Progenitor cell of endocrine pancreas (in vitro differentiated cells): ENCODE measurements around the gene ARID3B. TPM values are rescaled to one million over a fixed set of nuclear protein-coding genes. Genes with fewer than 3 reads are reported as not detected.
"Not testable (repeated sequence)": the region's sequence is repeated elsewhere in the genome, so short reads cannot be mapped to it uniquely, and the experiment has no call there.

Experiments used
- DNase-seq: peaks from one replicate; pipeline ENCODE4 v3.0.0; 2021; ENCODE audit warnings: low spot score; ENCODE audit not compliant: unreplicated experiment
- H3K27ac Mint-ChIP-seq: 2 replicates; pipeline ENCODE4 v1.8.0; 2021; ENCODE audit warnings: mild to moderate bottlenecking, moderate library complexity, mixed read lengths
- H3K27me3 Mint-ChIP-seq: 2 replicates; pipeline ENCODE4 v1.8.0; 2021; ENCODE audit warnings: mixed read lengths
- H3K36me3 Mint-ChIP-seq: 2 replicates; pipeline ENCODE4 v1.8.0; 2022; ENCODE audit warnings: mixed read lengths; ENCODE audit not compliant: insufficient read depth
- H3K4me1 Mint-ChIP-seq: 2 replicates; pipeline ENCODE4 v1.8.0; 2021; ENCODE audit warnings: low read depth, mixed read lengths
- H3K4me3 Mint-ChIP-seq: 2 replicates; pipeline ENCODE4 v1.8.0; 2021; ENCODE audit warnings: low read depth, mild to moderate bottlenecking, moderate library complexity, mixed read lengths
- H3K9me3 Mint-ChIP-seq: 2 replicates; pipeline ENCODE4 v1.8.0; 2021; ENCODE audit warnings: low read depth, mixed read lengths
- total RNA-seq: library from RNA; stranded (reverse); gene quantifications from 2 replicates; pipeline ENCODE4 v1.2.1, GENCODE V29; 2021
- TF ChIP-seq, protein P1 (sequence below): fragments of 200-600 bp; sonication (generic); IDR thresholded peaks from one replicate; pipeline ENCODE4 v1.5.0; 2021; ENCODE audit warnings: antibody characterized with exemption, mild to moderate bottlenecking; ENCODE audit not compliant: unreplicated experiment

The ARID3B gene
- total RNA-seq, 1 donor from 2014 or later = 81.9 TPM

DNA sequence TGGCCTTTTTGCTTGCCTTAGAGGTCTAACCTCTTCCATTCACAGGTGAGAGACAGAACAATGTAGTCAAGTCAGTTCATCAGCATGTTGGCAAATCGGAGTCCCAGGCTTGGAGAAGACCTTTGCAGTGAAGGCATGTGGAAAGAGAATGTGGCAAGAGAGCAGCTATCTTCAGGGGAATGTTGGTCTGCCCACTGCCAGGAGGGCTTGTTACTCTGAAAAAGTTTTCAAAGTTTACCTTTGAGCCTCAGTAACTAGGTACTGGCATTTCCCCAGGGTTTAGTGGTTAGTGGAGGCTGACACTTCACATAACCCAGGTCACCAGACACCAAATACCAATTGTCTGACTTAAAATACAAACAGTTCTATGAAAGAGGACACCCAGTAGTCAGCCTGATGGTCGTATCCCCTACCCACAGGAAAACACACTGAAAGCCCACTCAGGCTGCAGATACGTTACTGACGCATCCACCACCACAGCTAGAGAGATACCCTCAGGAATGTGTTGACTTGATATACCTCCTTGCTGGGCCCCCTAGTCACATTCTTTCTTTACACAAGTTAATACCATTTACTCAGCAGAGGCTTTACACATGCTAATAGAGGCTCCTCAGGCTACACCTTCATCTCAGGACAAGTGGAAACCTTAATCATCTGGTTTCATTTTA lies 9.7 kb upstream of the ARID3B start:
- DNase-seq = no peak
- Mint-ChIP-seq H3K27ac (peak overlapping the region; percentile 5), H3K27me3 (no peaks in the 10 kb centered on the region), H3K36me3 (no peaks in the 10 kb centered on the region), H3K9me3 (no peaks in the 10 kb centered on the region), H3K4me1 (peaks cover 3% of the 10 kb centered on the region), H3K4me3 (no peak overlapping the region)
- TF ChIP-seq, protein P1, sequence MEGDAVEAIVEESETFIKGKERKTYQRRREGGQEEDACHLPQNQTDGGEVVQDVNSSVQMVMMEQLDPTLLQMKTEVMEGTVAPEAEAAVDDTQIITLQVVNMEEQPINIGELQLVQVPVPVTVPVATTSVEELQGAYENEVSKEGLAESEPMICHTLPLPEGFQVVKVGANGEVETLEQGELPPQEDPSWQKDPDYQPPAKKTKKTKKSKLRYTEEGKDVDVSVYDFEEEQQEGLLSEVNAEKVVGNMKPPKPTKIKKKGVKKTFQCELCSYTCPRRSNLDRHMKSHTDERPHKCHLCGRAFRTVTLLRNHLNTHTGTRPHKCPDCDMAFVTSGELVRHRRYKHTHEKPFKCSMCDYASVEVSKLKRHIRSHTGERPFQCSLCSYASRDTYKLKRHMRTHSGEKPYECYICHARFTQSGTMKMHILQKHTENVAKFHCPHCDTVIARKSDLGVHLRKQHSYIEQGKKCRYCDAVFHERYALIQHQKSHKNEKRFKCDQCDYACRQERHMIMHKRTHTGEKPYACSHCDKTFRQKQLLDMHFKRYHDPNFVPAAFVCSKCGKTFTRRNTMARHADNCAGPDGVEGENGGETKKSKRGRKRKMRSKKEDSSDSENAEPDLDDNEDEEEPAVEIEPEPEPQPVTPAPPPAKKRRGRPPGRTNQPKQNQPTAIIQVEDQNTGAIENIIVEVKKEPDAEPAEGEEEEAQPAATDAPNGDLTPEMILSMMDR = no peak

- Mint-ChIP-seq H3K27me3 (no peaks in the 10 kb centered on the region), H3K27ac (no peak overlapping the region), H3K9me3 (no peaks in the 10 kb centered on the region), H3K36me3 (no peaks in the 10 kb centered on the region), H3K4me1 (peaks cover 10% of the 10 kb centered on the region), H3K4me3 (no peak overlapping the region)
- DNase-seq = no peak
- TF ChIP-seq, protein P1 = no peak
These were observed 5.5 kb upstream of the ARID3B start for GRCh38 chr15:74535388-74536084.

DNA sequence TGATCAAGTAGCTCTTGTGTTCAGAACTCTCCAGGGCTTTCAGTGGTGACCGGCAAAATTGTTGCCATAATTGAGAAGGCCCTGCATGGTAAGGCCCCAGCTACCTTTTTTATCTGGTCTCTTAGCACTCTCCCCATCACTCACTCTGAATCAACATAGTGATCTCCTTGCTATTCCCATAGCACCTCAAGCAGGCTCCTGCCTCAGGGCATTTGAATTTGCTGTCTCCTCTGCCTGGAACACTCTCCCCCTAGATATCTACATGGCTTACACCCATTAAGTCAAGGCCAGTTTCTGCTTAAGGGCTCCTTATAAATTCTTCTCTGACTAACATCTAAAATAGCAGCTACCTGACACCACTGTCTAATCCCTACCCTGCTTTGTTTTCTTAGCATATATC lies 3.3 kb upstream of the ARID3B start:
- H3K27ac Mint-ChIP-seq = no peak overlapping the region

DNA sequence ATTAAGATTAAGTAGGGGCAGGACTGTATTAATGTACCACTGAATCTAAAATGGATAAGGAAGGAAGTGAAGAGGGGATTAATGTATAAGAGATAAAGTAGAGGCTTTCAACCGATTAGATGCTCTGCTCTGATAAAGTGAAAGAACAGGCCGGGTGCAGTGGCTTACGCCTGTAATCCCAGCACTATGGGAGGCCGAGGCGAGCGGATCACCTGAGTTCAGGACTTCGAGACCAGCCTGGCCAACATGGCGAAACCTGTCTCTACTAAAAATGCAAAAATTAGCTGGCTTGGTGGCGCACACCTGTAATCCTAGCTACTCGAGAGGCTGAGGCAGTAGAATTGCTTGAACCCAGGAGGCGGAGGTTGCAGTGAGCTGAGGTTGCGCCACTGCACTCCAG lies 1.5 kb upstream of the ARID3B start:
- peaks cover 29% of the 10 kb centered on the region for H3K4me1 Mint-ChIP-seq
- not testable (repeated sequence) for H3K27me3 Mint-ChIP-seq, H3K36me3 Mint-ChIP-seq, H3K27ac Mint-ChIP-seq, H3K9me3 Mint-ChIP-seq, DNase-seq
- peak overlapping the region; percentile 95 for H3K4me3 Mint-ChIP-seq

More for the DNA sequence above, 3.3 kb upstream of the ARID3B start:
- Mint-ChIP-seq H3K9me3 (no peaks in the 10 kb centered on the region), H3K4me3 (peak overlapping the region; percentile 59), H3K27me3 (no peaks in the 10 kb centered on the region), H3K4me1 (peaks cover 18% of the 10 kb centered on the region), H3K36me3 (no peaks in the 10 kb centered on the region)
- TF ChIP-seq, protein P1 = no peak
- no peak for DNase-seq

GRCh38 chr15:74540161-74540760 lies 759 bp upstream of the ARID3B start:
- Mint-ChIP-seq H3K27me3 (no peaks in the 10 kb centered on the region), H3K36me3 (peaks cover 2% of the 10 kb centered on the region), H3K4me1 (peaks cover 29% of the 10 kb centered on the region), H3K4me3 (peak overlapping the region; percentile 95), H3K27ac (peak overlapping the region; percentile 94), H3K9me3 (no peaks in the 10 kb centered on the region)
- no peak for DNase-seq
- TF ChIP-seq, protein P1 = no peak
